ENCODE data around the gene SATB2. TPM values are rescaled to one million over a fixed set of nuclear protein-coding genes. Genes with fewer than 3 reads are reported as not detected.

Gene SATB2
- total RNA-seq, 1 experiment from 2014 or later = 11.2 TPM

GRCh38 chr2:199382091-199382490 lies 75.6 kb downstream of the SATB2 start:
- H3K9me3 Mint-ChIP-seq (ENCODE audit: low read depth, unreplicated experiment) = no peaks in the 10 kb centered on the region
- no peak for TF ChIP-seq CTCF (IDR thresholded peaks at IDR 0.05; ENCODE audit: unreplicated experiment)
- CTCF ChIA-PET = no interaction called here
- H3K4me3 Mint-ChIP-seq (ENCODE audit: low read depth, unreplicated experiment) = no peak overlapping the region
- intact Hi-C loops (cut with micrococcal nuclease; ENCODE audit: unreplicated experiment) = no loop called here
- H3K27ac Mint-ChIP-seq (ENCODE audit: unreplicated experiment) = no peak overlapping the region
- no peaks in the 10 kb centered on the region for H3K27me3 Mint-ChIP-seq (ENCODE audit: unreplicated experiment)
- DNase-seq = no peak
- no TSS peak for BruUV-seq (replicated peaks)
- no peaks in the 10 kb centered on the region for H3K4me1 Mint-ChIP-seq (ENCODE audit: low read depth, unreplicated experiment)
- H3K36me3 Mint-ChIP-seq (ENCODE audit: insufficient read depth, unreplicated experiment) = no peaks in the 10 kb centered on the region

- intact Hi-C loops (cut with micrococcal nuclease; ENCODE audit: unreplicated experiment) = no loop called here
- TF ChIP-seq CTCF (IDR thresholded peaks at IDR 0.05; ENCODE audit: unreplicated experiment) = no peak
- H3K36me3 Mint-ChIP-seq (ENCODE audit: insufficient read depth, unreplicated experiment) = no peaks in the 10 kb centered on the region
- H3K4me3 Mint-ChIP-seq (ENCODE audit: low read depth, unreplicated experiment) = no peak overlapping the region
- CTCF ChIA-PET = no interaction called here
- H3K9me3 Mint-ChIP-seq (ENCODE audit: low read depth, unreplicated experiment) = no peaks in the 10 kb centered on the region
- no peaks in the 10 kb centered on the region for H3K4me1 Mint-ChIP-seq (ENCODE audit: low read depth, unreplicated experiment)
- H3K27me3 Mint-ChIP-seq (ENCODE audit: unreplicated experiment) = no peaks in the 10 kb centered on the region
- H3K27ac Mint-ChIP-seq (ENCODE audit: unreplicated experiment) = no peak overlapping the region
- BruUV-seq (replicated peaks) = no TSS peak
- DNase-seq = no peak
Observed at GRCh38 chr2:199381531-199381930, 76.2 kb downstream of the SATB2 start.

GRCh38 chr2:199378948-199379650 lies 78.6 kb downstream of the SATB2 start:
- BruUV-seq (replicated peaks) = no TSS peak
- no peak for TF ChIP-seq CTCF (IDR thresholded peaks at IDR 0.05; ENCODE audit: unreplicated experiment)
- no peak for DNase-seq
- Mint-ChIP-seq H3K27ac (ENCODE audit: unreplicated experiment) (no peak overlapping the region), H3K27me3 (ENCODE audit: unreplicated experiment) (no peaks in the 10 kb centered on the region), H3K4me1 (ENCODE audit: low read depth, unreplicated experiment) (no peaks in the 10 kb centered on the region), H3K4me3 (ENCODE audit: low read depth, unreplicated experiment) (no peak overlapping the region), H3K36me3 (ENCODE audit: insufficient read depth, unreplicated experiment) (peaks cover 2% of the 10 kb centered on the region), H3K9me3 (ENCODE audit: low read depth, unreplicated experiment) (no peaks in the 10 kb centered on the region)
- intact Hi-C loops (cut with micrococcal nuclease; ENCODE audit: unreplicated experiment) = no loop called here
- CTCF ChIA-PET = interaction anchor here (0.7 kb wide), 1 partner anchor 230 kb away, joined by 3 read pairs; no protein-coding TSS in a partner anchor

GRCh38 chr2:199370150-199370780 lies 87.5 kb downstream of the SATB2 start:
- H3K4me1 Mint-ChIP-seq (ENCODE audit: low read depth, unreplicated experiment) = no peaks in the 10 kb centered on the region

More at GRCh38 chr2:199370150-199370780, 87.5 kb downstream of the SATB2 start:
- Mint-ChIP-seq H3K27me3 (ENCODE audit: unreplicated experiment) (no peaks in the 10 kb centered on the region), H3K9me3 (ENCODE audit: low read depth, unreplicated experiment) (no peaks in the 10 kb centered on the region), H3K4me3 (ENCODE audit: low read depth, unreplicated experiment) (no peak overlapping the region), H3K36me3 (ENCODE audit: insufficient read depth, unreplicated experiment) (peaks cover 4% of the 10 kb centered on the region), H3K27ac (ENCODE audit: unreplicated experiment) (no peak overlapping the region)
- intact Hi-C loops (cut with micrococcal nuclease; ENCODE audit: unreplicated experiment) = no loop called here
- CTCF ChIA-PET = no interaction called here
- no peak for TF ChIP-seq CTCF (IDR thresholded peaks at IDR 0.05; ENCODE audit: unreplicated experiment)
- no peak for DNase-seq
- no TSS peak for BruUV-seq (replicated peaks)

Measured in Calu3 (cell line).